OCI-LY3 (cell line): ENCODE measurements around the gene PARD3.

Experiments
- CTCF ChIP-seq: fragments of 200-600, 300-600 bp; sonication (generic); IDR thresholded peaks from 2 replicates; pipeline ENCODE4 v1.5.1; 2014; ENCODE audit warnings: antibody characterized with exemption, low read length, low read depth
- EZH2phosphoT487 ChIP-seq: fragments of 200-600 bp; shearing (Covaris generic); IDR thresholded peaks from 2 replicates; pipeline ENCODE4 v1.6.1; 2018; ENCODE audit warnings: antibody characterized with exemption, mixed run types, low read depth

- TF ChIP-seq CTCF (no peak), EZH2phosphoT487 (no peak)
These were observed 186.8 kb downstream of the PARD3 start for GRCh38 chr10:34628174-34628796.
